Karpas-422 (cell line): ENCODE results near the gene RO60. TPM values are rescaled to one million over a fixed set of nuclear protein-coding genes. Genes with fewer than 3 reads are reported as not detected.
"Not testable (repeated sequence)": the region's sequence is repeated elsewhere in the genome, so short reads cannot be mapped to it uniquely, and the experiment has no call there.

ENCODE experiments used
- DNase-seq: peaks from one replicate; pipeline ENCODE4 v3.0.0-alpha.2; 2015
- H2AFZ ChIP-seq: fragments of 200-600 bp; sonication (generic); 2 replicates; pipeline ENCODE4 v1.6.1; 2014; ENCODE audit warnings: antibody characterized with exemption, low read length, mixed read lengths
- H3K27ac ChIP-seq: fragments of 200-600 bp; sonication (generic); 2 replicates; pipeline ENCODE4 v1.5.1; 2014; ENCODE audit warnings: mild to moderate bottlenecking, low read length, moderate library complexity
- H3K27me3 ChIP-seq: fragments of 200-600 bp; sonication (generic); 2 replicates; pipeline ENCODE4 v1.6.1; 2014; ENCODE audit warnings: low read length, mixed read lengths
- H3K36me3 ChIP-seq: fragments of 200-600 bp; sonication (generic); 2 replicates; pipeline ENCODE4 v1.6.1; 2014; ENCODE audit warnings: low read length, mixed read lengths; ENCODE audit not compliant: insufficient read depth
- H3K4me1 ChIP-seq: fragments of 200-600 bp; sonication (generic); 2 replicates; pipeline ENCODE4 v1.6.1; 2014; ENCODE audit warnings: mild to moderate bottlenecking, low read length, mixed read lengths
- H3K4me2 ChIP-seq: fragments of 200-600 bp; sonication (generic); 2 replicates; pipeline ENCODE4 v1.6.1; 2014; ENCODE audit warnings: low read length, low read depth, mild to moderate bottlenecking; ENCODE audit not compliant: poor library complexity, severe bottlenecking
- H3K4me3 ChIP-seq: fragments of 200-600 bp; sonication (generic); 2 replicates; pipeline ENCODE4 v1.5.1; 2014; ENCODE audit warnings: mild to moderate bottlenecking, antibody characterized with exemption, low read length, mixed read lengths
- H3K79me2 ChIP-seq: fragments of 200-600 bp; sonication (generic); 2 replicates; pipeline ENCODE4 v1.6.1; 2014; ENCODE audit warnings: mild to moderate bottlenecking, low read length, mixed read lengths
- H3K9ac ChIP-seq: fragments of 200-600 bp; sonication (generic); 2 replicates; pipeline ENCODE4 v1.6.0; 2014; ENCODE audit warnings: low read length
- H3K9me2 ChIP-seq: fragments of 200-600 bp; sonication (generic), shearing (Covaris generic); replicated peaks from 2 replicates; pipeline ENCODE4 v1.6.0; 2014; ENCODE audit warnings: mild to moderate bottlenecking, low read length, moderate library complexity; ENCODE audit not compliant: insufficient read depth
- H3K9me3 ChIP-seq: fragments of 300-700, 200-600 bp; sonication (generic); 2 replicates; pipeline ENCODE4 v1.6.1; 2014; ENCODE audit warnings: low read length, mixed read lengths
- H4K20me1 ChIP-seq: fragments of 200-600 bp; sonication (generic); 2 replicates; pipeline ENCODE4 v1.6.1; 2014; ENCODE audit warnings: mild to moderate bottlenecking, antibody characterized with exemption, low read length, low read depth; ENCODE audit not compliant: insufficient read depth
- total RNA-seq: library from RNA; depleted of rRNA; stranded (reverse); fragments of >200 nt; shearing (Covaris generic); gene quantifications from 2 replicates; pipeline ENCODE4 v1.2.3, GENCODE V29; 2014; ENCODE audit warnings: low replicate concordance

RO60 gene
- total RNA-seq, 1 experiment from 2014 or later = 168 TPM

- not testable (repeated sequence) for H4K20me1 ChIP-seq, H3K27ac ChIP-seq, H3K27me3 ChIP-seq, H2AFZ ChIP-seq, H3K4me1 ChIP-seq, H3K4me2 ChIP-seq, H3K9ac ChIP-seq, DNase-seq, H3K4me3 ChIP-seq, H3K9me3 ChIP-seq, H3K9me2 ChIP-seq
- peaks cover 92% of the 10 kb centered on the region for H3K79me2 ChIP-seq
- peaks cover 78% of the 10 kb centered on the region for H3K36me3 ChIP-seq
These were observed 10.5 kb upstream of the RO60 start for GRCh38 chr1:193048913-193049312.

- Histone ChIP-seq H3K4me1 (peaks cover 25% of the 10 kb centered on the region), H3K9me3 (no peaks in the 10 kb centered on the region), H3K4me3 (no peak overlapping the region), H3K9ac (no peak overlapping the region), H3K9me2 (no peaks in the 10 kb centered on the region), H3K79me2 (peaks cover 96% of the 10 kb centered on the region), H4K20me1 (peaks cover 4% of the 10 kb centered on the region), H3K27me3 (no peaks in the 10 kb centered on the region), H2AFZ (no peak overlapping the region), H3K36me3 (peaks cover 43% of the 10 kb centered on the region), H3K4me2 (no peak overlapping the region), H3K27ac (no peak overlapping the region)
- no peak for DNase-seq
These were observed 5.2 kb upstream of the RO60 start for GRCh38 chr1:193054169-193054675.

- H3K9me2 ChIP-seq = no peaks in the 10 kb centered on the region
- H3K79me2 ChIP-seq = peaks cover 99% of the 10 kb centered on the region
- no peaks in the 10 kb centered on the region for H3K27me3 ChIP-seq
- peaks cover 41% of the 10 kb centered on the region for H3K4me1 ChIP-seq
- H4K20me1 ChIP-seq = no peaks in the 10 kb centered on the region
- H3K4me3 ChIP-seq = peak overlapping the region; percentile 95
- H3K4me2 ChIP-seq = peak overlapping the region; percentile 82
- H3K9me3 ChIP-seq = no peaks in the 10 kb centered on the region
- peaks cover 31% of the 10 kb centered on the region for H3K36me3 ChIP-seq
- DNase-seq = peak; percentile 89
- H2AFZ ChIP-seq = no peak overlapping the region
- H3K9ac ChIP-seq = peak overlapping the region; percentile 99
- H3K27ac ChIP-seq = peak overlapping the region; percentile 81
These were observed 707 bp upstream of the RO60 start for GRCh38 chr1:193058529-193059281.

- no peaks in the 10 kb centered on the region for H3K9me2 ChIP-seq
- peaks cover 99% of the 10 kb centered on the region for H3K79me2 ChIP-seq
- DNase-seq = no peak
- H3K4me3 ChIP-seq = peak overlapping the region; percentile 95
- H3K36me3 ChIP-seq = peaks cover 31% of the 10 kb centered on the region
- peak overlapping the region; percentile 99 for H3K9ac ChIP-seq
- H3K27me3 ChIP-seq = no peaks in the 10 kb centered on the region
- no peak overlapping the region for H2AFZ ChIP-seq
- peaks cover 55% of the 10 kb centered on the region for H3K4me1 ChIP-seq
- H3K4me2 ChIP-seq = peak overlapping the region; percentile 98
- peak overlapping the region; percentile 81 for H3K27ac ChIP-seq
- H3K9me3 ChIP-seq = no peaks in the 10 kb centered on the region
- H4K20me1 ChIP-seq = no peaks in the 10 kb centered on the region; the same call in 1 of the 2 replicates
These were observed 647 bp downstream of the RO60 start for GRCh38 chr1:193060115-193060403.

- DNase-seq = peak; percentile 64
- Histone ChIP-seq H3K36me3 (peaks cover 28% of the 10 kb centered on the region), H3K27ac (peak overlapping the region; percentile 81), H3K9me2 (no peaks in the 10 kb centered on the region), H3K4me1 (peaks cover 58% of the 10 kb centered on the region), H3K9me3 (no peaks in the 10 kb centered on the region), H3K4me2 (peak overlapping the region; percentile 98), H3K27me3 (no peaks in the 10 kb centered on the region), H3K79me2 (peaks cover 99% of the 10 kb centered on the region), H3K9ac (peak overlapping the region; percentile 99), H4K20me1 (no peaks in the 10 kb centered on the region; the same call in 1 of the 2 replicates), H3K4me3 (peak overlapping the region; percentile 95), H2AFZ (no peak overlapping the region)
These were observed 994 bp downstream of the RO60 start for GRCh38 chr1:193060406-193060805.

GRCh38 chr1:193060938-193061337, 1.5 kb downstream of the RO60 start:
- Histone ChIP-seq H2AFZ (no peak overlapping the region), H3K9ac (peak overlapping the region; percentile 99), H3K9me3 (no peaks in the 10 kb centered on the region), H3K79me2 (peaks cover 99% of the 10 kb centered on the region), H3K9me2 (no peaks in the 10 kb centered on the region), H3K36me3 (peaks cover 26% of the 10 kb centered on the region), H3K4me2 (peak overlapping the region; percentile 98), H3K27me3 (no peaks in the 10 kb centered on the region), H4K20me1 (no peaks in the 10 kb centered on the region; the same call in 1 of the 2 replicates), H3K4me1 (peaks cover 64% of the 10 kb centered on the region), H3K27ac (peak overlapping the region; percentile 81), H3K4me3 (peak overlapping the region; percentile 95)
- DNase-seq = peak; percentile 71

GRCh38 chr1:193062698-193063463, 3.5 kb downstream of the RO60 start:
- Histone ChIP-seq H3K9me3 (no peaks in the 10 kb centered on the region), H3K36me3 (peaks cover 15% of the 10 kb centered on the region), H4K20me1 (no peaks in the 10 kb centered on the region; the same call in 1 of the 2 replicates), H3K9me2 (no peaks in the 10 kb centered on the region), H3K27me3 (no peaks in the 10 kb centered on the region), H3K79me2 (peaks cover 98% of the 10 kb centered on the region), H3K4me3 (no peak overlapping the region), H3K27ac (no peak overlapping the region), H3K4me2 (peak overlapping the region; percentile 55), H2AFZ (no peak overlapping the region), H3K4me1 (peaks cover 64% of the 10 kb centered on the region), H3K9ac (no peak overlapping the region)
- no peak for DNase-seq

GRCh38 chr1:193065954-193066353, 6.5 kb downstream of the RO60 start:
- Histone ChIP-seq H3K36me3 (peaks cover 21% of the 10 kb centered on the region), H3K9me3 (no peaks in the 10 kb centered on the region), H3K9me2 (no peaks in the 10 kb centered on the region), H3K27ac (peak overlapping the region; percentile 48), H3K4me2 (peak overlapping the region; percentile 55), H3K27me3 (no peaks in the 10 kb centered on the region), H2AFZ (no peak overlapping the region), H3K4me1 (peaks cover 80% of the 10 kb centered on the region), H3K4me3 (peak overlapping the region; percentile 44), H4K20me1 (no peaks in the 10 kb centered on the region; the same call in 1 of the 2 replicates), H3K9ac (peak overlapping the region; percentile 47), H3K79me2 (peaks cover 99% of the 10 kb centered on the region)
- DNase-seq = no peak
